Measurements from ENCODE around the gene PIP4K2A.

PIP4K2A gene

GRCh38 chr10:22641743-22642142 lies 72.6 kb downstream of the PIP4K2A start:
- TF ChIP-seq ZFX (IDR thresholded peaks at IDR 0.05; ENCODE audit: borderline replicate concordance): no peak
- no peak for TF ChIP-seq CTCF (IDR thresholded peaks at IDR 0.05)

GRCh38 chr10:22640359-22640758 lies 74.0 kb downstream of the PIP4K2A start:
- no peak overlapping the region for H3K27ac ChIP-seq
- TF ChIP-seq CTCF (IDR thresholded peaks at IDR 0.05) (no peak), ZFX (IDR thresholded peaks at IDR 0.05; ENCODE audit: borderline replicate concordance) (no peak)

More at GRCh38 chr10:22641743-22642142, 72.6 kb downstream of the PIP4K2A start:
- no peak overlapping the region for H3K27ac ChIP-seq

- H3K27ac ChIP-seq: no peak overlapping the region
Measured at GRCh38 chr10:22638863-22639262, 75.5 kb downstream of the PIP4K2A start.

GRCh38 chr10:22637491-22637890 lies 76.9 kb downstream of the PIP4K2A start:
- no peak overlapping the region for H3K27ac ChIP-seq
- TF ChIP-seq CTCF (IDR thresholded peaks at IDR 0.05): no peak
- no peak for TF ChIP-seq ZFX (IDR thresholded peaks at IDR 0.05; ENCODE audit: borderline replicate concordance)

More at GRCh38 chr10:22638863-22639262, 75.5 kb downstream of the PIP4K2A start:
- no peak for TF ChIP-seq CTCF (IDR thresholded peaks at IDR 0.05)
- no peak for TF ChIP-seq ZFX (IDR thresholded peaks at IDR 0.05; ENCODE audit: borderline replicate concordance)

GRCh38 chr10:22635650-22636049 lies 78.7 kb downstream of the PIP4K2A start:
- no peak for TF ChIP-seq ZFX (IDR thresholded peaks at IDR 0.05; ENCODE audit: borderline replicate concordance)
- TF ChIP-seq CTCF (IDR thresholded peaks at IDR 0.05): no peak
- H3K27ac ChIP-seq: no peak overlapping the region

GRCh38 chr10:22634606-22635459 lies 79.5 kb downstream of the PIP4K2A start:
- TF ChIP-seq CTCF (IDR thresholded peaks at IDR 0.05) (no peak), ZFX (IDR thresholded peaks at IDR 0.05; ENCODE audit: borderline replicate concordance) (no peak)
- H3K27ac ChIP-seq: no peak overlapping the region

- H3K27ac ChIP-seq: no peak overlapping the region; the same call in 1 of the 2 replicates
- TF ChIP-seq ZFX (IDR thresholded peaks at IDR 0.05; ENCODE audit: borderline replicate concordance) (no peak), CTCF (IDR thresholded peaks at IDR 0.05) (no peak)
Measured at GRCh38 chr10:22634093-22634492, 80.3 kb downstream of the PIP4K2A start.

Data from 22Rv1 (cell line).